GM19351 (cell line): ENCODE data around the gene MIAT.
A peak's percentile ranks its signal among the peaks of the same experiment; 100 is the strongest.

Experiments used
- ATAC-seq: cut with Tn5 transposase; IDR thresholded peaks from one replicate; pipeline ENCODE4 v1.9.1; 2021; ENCODE audit warnings: mild to moderate bottlenecking, moderate library complexity; ENCODE audit not compliant: unreplicated experiment

The MIAT gene

DNA sequence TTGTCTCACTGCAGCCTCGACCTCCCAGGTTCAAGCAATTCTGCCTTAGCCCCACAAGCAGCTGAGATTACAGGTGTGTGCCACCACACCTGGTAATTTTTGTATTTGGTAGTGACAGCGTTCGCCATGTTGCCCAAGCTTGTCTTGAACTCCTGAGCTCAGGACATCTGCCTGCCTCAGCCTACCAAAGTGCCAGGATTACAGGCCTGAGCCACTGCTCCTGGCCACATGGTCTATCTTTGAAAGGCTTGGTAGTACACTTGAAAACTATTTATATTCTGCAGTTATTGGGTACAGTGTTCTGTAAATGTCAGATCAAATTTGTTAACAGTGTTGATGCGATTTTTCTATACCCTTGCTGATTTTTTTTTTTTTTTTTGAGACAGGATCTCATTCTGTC, 26.1 kb upstream of the MIAT start:
- no peak for ATAC-seq

DNA sequence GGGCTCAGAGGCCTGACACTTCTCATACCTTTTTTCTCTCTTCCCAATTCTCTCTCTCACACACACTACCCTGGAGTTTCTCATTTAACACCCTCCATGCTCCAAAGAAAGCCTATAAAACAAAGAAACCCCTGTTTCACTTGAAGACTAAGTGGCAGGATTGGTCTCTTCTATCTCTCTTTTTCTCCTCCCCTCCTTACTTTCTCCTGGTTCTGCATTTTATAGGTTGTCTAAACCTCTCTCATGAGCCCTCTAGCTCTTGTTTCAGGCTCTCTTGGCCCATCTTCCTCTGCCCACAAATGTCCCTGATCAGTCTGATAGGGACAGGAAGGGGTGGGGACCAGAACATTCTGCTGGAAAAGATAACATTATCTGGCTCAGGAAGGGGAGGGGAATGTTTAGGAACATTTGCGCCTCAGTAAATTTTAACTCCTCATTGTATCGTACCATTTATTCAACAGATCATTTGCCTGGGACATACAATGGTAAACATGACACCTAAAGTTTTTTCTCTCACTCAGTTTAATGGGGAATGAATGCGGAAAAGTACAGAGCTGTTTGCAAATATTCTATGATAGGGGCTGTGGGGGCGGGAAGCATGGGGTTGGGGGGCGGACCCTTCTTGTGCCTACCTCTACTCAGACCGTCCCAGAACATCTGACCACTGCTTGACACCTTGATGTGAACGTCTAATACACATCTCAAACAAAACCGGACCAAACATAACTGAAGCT, 24.8 kb upstream of the MIAT start:
- no peak for ATAC-seq

DNA sequence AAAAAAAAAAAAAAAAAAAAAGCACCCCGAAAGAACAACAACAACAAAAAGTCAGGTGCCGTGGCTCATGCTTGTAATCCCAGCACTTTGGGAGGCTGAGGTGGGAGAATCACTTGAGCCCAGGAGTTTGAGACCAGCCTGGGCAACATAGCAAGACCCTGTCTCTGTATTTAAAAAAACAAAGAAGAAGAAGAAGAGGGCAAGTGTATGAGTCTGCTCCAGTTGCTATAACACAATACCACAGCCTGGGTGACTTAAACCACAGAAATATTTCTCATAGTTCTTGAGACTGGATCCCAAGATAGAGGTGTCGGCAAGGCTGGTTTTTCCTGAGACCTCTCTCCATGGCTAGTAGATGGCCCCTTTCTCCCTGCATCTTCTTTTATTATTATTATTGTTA, 23.2 kb upstream of the MIAT start:
- ATAC-seq: no peak

DNA sequence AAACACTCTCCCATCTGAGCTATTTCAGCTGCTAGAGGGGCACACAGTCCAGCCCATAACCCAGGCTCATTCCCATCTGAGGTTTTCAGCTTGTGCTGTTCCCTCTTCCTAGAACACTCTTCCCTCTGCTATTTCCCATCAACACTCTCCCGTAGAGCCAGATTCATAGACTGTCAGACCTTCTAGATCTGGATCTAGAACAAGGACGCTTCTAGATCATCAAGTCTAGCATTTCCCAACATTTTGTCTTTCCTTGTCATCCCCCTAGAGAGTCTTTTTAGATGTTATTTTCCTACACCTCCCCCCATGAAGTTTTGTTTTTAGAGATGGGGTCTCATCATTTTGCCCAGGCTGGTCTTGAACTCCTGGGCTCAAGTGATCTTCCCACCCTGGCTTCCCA, 22.3 kb upstream of the MIAT start:
- ATAC-seq: no peak

DNA sequence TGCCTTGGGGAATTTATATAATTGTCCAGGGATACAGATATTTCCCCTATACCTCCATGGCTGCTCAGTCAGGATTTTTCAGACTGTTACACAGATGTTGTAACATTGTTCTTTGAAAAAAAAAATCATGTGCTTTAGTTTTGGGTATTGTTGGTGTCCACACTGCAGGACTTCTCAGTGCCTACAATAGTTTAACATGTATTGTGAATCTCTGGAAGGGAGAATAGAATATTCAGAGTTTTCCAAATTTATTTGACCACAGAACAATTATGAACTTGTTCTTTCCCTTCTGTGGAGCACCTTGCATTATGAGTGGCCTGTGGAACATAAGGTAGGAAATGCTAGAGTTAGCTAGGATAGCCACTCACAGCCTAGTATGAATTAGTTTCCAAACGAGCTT, 21.1 kb upstream of the MIAT start:
- no peak for ATAC-seq

DNA sequence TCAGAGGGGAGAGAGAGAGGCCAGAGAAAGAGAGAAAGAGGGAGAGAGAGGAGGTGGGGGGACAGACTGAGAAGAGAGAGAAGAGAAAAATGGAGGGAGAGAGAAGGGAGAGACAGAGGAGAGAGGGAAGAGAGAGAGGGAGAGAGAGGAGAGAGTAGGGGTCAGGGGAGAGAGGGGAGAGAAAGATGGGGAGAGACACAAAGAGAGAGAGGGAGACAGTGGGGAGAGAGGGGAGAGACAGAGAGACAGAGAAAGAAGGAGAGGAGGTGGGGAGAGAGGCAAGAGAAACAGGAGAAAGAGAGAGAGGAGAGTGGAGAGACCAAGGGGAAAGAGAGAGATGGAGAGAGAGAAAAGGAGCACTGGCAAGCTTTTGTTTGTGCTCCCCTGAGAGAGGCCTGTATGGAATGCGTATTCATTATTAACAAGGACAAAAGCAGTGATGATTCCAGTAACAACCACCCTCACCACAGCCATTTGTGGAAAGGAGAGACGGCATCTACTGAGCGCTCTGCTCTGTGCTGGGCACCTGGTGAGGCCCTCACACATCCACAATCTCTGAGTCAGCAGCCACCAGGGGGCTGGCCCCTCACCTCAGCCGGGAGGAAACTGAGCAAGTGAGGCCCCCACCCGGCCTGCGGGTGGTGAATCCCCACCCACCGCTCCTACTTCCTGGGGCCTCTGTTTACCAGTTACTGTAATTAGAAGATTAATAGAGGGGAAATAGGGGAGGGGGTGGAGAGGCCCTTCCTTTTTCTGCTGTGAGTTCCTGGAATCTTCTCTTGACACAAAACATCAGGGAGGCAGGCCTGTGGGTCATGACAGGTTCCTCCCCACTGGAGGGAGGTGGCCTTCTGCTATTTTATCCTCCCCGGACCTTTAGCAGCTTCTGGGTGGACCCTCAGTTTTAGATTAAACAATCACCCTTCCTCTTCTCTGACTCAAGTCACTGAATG, 14.6 kb upstream of the MIAT start:
- ATAC-seq: no peak

DNA sequence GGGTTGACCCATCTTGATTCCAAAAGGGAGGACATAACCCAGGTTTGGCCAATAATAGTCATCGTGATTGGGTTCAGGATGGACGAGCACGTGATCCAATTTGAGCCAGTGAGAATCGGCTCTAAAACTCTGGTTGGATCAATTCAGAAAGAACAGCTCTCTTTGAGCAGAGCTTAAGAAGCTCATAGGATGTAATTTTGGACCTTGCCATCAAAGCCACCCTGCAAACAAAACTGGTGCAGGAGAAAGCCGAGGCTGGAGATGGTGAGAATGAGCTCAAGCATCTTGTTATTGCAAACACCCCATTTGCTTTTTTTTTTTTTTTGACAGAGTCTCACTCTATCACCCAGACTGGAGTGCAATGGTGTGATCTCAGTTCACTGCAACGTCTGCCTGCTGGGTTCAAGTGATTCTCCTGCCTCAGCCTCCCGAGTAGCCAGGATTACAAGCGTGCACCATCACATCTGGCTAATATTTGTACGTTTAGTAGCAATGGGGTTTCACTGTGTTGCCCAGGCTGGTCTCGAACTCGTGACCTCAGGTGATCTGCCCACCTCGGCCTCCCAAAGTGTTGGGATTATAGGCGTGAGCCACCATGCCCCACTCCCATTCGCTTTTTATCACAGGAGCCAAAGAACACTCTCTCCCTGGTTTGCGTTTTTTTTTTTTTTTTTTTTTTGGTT, 13.8 kb upstream of the MIAT start:
- ATAC-seq: no peak

DNA sequence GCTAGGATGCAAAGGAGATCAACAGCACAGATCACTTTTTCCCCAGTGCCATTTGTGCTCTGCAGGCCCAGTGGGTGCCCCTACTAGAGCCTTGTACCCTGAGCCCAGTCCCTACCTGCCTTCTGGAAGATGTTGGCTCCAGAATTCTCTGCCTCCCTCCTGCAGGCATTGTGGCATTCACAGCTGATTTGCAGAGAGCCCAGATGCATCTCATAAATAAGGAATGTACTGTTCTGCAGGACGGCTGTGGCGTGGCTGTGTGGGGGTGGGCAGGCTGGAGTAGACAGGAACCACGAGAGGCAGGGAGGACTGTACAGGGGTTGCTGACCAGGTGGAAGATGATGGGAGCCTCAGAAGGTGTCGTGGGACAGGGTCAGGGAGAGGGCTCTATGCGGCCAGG, 11.2 kb upstream of the MIAT start:
- no peak for ATAC-seq

DNA sequence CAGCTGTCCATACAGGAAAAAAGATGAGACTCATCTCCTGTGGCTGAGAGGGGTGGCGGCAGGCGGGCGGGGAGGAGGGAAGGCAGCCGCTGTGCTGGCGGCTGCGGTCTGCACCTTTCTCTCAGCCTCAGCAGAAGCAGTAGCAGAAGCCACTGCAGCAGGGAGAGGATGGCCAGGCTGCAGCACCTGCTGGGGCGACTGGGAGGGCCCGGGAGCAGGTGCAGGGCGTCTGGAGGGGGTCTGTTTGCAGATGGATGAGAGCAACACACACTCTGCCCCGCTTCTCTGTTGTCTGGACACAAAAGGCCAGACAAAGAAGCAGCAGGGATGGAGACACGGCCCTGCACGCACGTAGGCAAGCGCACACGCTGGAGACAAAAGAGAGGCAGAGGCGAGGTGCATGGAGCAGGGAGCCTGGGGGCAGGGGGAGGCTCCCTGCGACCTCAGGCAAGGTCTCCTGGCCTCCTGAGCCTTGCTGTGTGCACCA, 9.3 kb upstream of the MIAT start:
- no peak for ATAC-seq

DNA sequence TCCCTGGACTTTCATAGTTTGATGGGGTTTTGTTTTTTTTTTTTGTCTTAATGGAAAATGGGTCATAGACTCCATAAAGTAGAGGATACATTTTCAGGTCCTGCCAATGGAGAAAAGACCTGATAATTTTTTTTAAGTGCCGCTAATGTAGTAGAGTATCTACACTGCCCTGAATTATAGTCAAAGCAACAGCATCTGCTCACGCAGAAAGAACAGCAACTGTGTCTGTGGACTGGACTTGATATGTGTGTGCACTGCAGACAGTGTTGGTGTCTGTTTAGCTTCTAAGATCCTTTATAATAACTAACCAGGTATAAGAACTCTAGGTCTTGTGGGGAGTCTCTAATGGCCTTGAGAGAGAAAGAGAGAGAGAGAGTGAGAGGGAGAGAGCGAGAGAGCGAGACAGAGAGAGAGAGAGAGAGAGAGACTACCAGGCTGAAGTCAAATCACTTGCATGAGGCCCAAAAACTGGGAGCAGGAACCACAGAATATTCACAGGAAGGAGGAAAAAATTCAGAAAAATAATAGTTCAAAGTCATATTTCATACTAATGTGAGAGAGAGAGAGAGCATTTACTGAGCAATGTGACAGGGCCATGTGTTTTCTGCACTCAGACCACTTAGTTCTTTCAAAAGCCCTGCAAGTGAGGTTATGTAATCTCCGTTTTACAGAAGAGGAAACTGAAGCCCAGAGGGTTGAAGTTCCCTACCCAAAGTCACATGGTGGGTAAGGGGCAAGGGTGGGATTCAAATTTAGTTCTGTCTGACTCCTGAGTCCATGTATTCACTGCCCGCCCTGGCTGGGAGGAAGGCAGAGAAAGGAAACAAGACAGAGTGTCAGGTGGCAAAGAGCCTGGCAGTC, 8.6 kb upstream of the MIAT start:
- ATAC-seq: no peak

DNA sequence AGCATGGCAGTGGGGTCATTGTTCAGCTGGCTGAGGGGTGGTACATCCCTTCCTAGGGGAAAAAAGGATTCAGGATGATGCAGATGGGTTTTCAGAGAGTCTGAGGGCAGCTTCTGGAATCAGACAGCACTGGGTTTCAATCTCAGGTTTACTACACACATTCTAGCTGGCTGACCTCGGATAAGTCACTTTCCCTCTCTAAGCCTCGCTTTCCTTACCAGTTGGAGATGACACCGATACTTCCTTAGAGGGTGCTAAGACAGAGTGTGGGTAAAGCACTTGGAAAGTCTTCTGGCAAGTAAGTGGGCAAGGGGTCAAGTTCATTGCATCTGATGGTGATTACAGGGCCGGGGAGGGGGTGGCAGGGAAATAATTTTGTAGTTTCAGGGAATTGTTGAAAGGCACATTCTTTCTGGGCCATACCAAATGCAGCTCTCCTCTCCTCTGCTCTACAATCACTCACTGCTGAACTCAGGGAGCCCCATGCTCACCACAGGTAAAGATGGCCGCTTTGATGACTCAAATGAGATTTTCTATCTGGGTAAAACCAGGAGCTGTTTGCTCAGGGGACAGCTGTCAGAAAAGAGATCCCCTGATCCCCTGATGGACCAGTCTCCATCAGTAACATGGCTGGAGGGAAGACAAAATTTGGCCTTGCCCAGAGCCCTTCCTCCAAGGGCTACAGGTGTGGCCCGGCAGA, 6.5 kb upstream of the MIAT start:
- no peak for ATAC-seq

DNA sequence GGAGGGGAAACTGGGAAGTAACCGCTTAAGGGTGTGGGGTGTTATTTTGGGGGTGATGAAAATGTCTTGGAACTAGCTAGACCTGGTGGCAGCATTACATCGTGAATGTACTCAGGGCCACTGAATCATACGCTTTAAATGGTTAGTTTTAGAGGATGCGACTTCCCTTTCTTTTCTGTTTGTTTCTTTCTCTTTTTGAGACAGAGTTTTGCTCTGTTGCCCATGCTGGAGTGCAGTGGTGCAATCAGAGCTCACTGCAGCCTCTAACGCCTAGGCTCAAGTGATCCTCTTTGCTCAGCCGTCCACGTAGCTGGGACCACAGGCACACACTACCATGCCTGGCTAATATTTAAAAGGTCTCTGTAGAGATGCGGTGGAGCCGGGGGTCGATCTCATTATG, 5.6 kb upstream of the MIAT start:
- no peak for ATAC-seq

DNA sequence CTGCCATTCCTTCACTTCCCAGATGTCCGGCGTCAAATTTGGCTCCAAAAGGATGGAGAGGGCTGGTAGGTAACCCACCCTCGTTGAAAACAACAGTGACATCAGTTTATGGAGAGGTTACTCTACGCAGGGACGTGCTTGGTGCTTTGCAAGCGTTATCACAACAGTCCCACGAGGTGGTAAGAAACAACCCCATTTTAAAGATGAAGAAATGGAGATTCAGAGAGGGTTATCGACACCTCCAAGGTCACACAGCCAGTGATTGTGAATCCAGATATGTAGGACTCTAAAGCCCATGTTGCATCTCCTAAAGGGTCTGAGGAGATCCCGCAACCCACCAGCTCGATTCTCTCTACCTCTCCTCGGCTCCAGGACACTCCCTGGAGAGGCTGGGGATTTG, 773 bp downstream of the MIAT start:
- no peak for ATAC-seq

DNA sequence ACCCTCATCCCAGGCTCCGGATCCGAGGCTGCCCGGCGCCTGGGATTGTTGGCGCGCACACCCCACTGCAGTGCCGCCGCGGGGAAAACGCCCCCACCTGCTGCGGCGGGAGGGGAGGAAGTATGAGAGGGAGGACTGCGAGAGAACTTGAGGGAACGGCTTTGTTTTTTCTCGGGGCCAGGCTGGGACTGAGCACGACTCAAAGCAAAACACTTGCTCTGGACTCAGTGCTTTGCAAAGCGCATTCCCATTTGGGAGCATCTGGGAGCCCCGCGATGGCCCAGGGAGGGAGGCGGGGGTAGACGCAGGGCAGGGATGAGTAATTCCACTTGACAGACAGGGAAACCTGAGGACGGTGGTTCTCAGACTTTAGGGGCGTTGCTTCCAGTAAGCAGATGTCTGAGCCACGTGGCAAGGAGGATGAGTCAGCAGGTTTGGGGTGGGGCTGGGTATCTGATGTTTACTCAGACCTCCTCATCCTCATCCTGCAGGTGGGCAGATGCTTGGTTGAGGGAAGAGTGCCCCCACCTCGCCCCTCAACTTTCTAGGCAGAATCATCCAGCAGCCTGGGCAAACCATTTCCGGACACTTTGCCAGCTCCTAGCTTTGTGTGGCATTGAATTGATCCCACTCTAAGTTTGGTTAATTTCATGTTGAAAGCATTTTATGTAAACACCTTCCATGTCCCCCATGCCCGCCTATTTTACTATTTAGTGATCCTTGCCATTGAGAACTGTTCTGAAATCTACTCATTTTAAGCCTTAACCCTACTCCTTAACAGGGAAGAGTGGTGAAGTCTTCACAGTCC, 1.5 kb downstream of the MIAT start:
- peak; percentile 66 for ATAC-seq

DNA sequence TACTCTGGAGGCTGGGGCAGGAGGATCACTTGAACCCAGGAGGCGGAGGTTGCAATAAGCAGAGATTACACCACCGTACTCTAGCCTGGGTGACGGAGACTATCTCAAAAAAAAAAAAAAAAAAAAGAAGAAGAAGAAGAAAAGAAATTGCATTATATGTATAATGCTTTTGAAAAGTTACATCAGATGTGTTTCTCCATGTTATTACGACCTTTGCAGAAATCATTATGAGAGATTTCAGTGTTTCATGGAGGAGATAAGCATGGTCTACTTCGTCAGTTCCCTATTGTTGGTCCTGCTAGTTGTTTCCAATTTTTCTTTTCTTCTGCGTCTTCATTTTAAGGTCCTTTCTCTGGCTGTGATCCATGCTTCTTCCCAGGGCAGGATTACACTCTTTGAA, 3.0 kb downstream of the MIAT start:
- ATAC-seq: no peak

DNA sequence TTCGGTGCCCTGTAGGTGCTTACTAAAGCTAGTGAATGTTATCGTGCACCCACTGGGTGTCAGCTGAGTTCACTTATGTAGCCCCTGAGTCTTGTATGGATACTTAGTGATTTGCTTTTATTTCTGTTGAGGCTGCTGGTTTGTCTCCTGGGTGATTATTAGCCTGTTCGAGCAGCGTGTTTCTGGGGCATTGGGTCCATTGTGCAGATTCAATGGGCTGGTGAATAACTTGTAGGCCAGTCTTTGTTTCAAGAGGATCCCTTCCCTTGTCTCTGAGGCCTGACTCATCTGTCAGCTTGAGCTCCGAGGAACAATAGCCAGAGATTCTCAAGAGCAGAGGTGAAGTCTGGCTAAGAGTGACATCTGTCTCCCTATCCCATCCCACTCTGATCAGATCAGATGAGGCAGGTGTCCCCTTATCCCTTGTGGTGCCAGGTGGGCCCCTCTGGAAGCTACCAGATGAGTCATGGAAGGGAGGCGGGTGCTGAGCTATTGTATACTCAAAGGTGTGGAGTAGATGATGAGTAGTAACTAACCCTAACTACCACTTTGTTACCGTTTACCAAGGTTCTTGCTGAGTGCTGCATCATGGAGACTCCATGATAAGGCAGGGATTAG, 3.7 kb downstream of the MIAT start:
- ATAC-seq: no peak

DNA sequence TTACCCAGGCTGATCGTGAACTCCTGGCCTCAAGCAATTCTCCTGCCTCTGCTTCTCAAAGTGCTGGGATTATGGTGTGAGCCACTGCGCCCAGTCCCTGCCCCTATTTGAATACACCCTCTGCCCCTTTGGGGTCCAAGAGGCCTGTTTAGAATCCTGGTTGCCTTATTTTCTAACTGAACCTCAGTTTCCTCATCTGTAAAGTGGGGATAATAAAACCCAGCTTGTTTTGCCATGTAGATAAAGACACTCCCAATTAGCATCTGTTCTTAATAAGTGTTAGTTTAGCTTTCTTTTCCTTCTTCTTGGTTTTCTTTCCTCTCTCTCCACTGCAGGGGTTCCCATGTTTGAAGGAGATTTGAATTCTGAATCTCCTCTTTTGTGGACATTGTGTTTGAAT, 4.8 kb downstream of the MIAT start:
- no peak for ATAC-seq

DNA sequence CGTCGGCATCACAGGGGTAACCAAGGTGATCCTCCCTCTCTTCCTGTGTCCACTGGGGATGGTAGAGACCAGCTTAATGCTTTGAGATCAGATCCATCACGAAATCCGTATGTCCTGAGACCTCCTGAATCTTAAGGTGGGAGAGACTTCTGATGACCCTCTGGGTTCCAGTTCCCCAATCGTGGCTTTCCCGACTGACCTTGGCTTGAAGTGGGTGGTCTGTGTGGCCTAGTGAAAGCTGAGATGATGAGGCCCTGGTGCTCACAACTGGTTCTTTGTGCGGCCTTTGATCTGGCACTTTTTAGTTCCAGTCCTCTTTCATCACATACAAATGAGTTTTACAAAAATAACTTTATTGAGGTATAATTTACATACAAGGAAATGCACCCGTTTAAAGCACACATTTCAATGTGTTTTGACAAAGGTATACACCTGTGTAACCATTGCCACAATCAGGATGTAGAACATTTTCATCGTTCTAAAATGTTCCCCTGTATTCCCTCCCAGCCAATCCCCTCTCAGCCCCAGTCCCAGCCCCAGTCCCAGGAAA, 6.1 kb downstream of the MIAT start:
- no peak for ATAC-seq
